Neural cell (in vitro differentiated cells): ENCODE data around the gene HMGCS2. TPM values are rescaled to one million over a fixed set of nuclear protein-coding genes. Genes with fewer than 3 reads are reported as not detected.

Experiments used
- H2AFZ ChIP-seq: fragments of 200-600, 300-800 bp; sonication (generic), shearing (Covaris generic); 2 replicates; pipeline ENCODE4 v1.6.0; 2014; ENCODE audit warnings: low read depth, mild to moderate bottlenecking, antibody characterized with exemption, low read length, moderate library complexity
- H3F3A ChIP-seq: fragments of 200-600 bp; shearing (Covaris generic); 2 replicates; pipeline ENCODE4 v1.6.1; 2016; ENCODE audit warnings: mild to moderate bottlenecking, moderate library complexity, mixed read lengths, antibody characterized with exemption, low read length; ENCODE audit not compliant: insufficient read depth, poor library complexity, severe bottlenecking
- H3K27ac ChIP-seq: fragments of 200-600, 300-800 bp; sonication (generic), shearing (Covaris generic); 2 replicates; pipeline ENCODE4 v1.5.1; 2014; ENCODE audit warnings: mild to moderate bottlenecking, low read length, moderate library complexity
- H3K27me3 ChIP-seq: fragments of 300-800, 200-600 bp; sonication (generic), shearing (Covaris generic); 2 replicates; pipeline ENCODE4 v1.6.0; 2014; ENCODE audit warnings: mild to moderate bottlenecking, low read depth, low read length, moderate library complexity; ENCODE audit not compliant: insufficient read depth
- H3K36me3 ChIP-seq: fragments of 300-800, 200-600 bp; sonication (generic), shearing (Covaris generic); 2 replicates; pipeline ENCODE4 v1.5.1; 2014; ENCODE audit warnings: mild to moderate bottlenecking, antibody characterized with exemption, low read length, moderate library complexity; ENCODE audit not compliant: insufficient read depth
- H3K4me2 ChIP-seq: fragments of 300-800, 200-600 bp; sonication (generic), shearing (Covaris generic); 2 replicates; pipeline ENCODE4 v1.6.0; 2014; ENCODE audit warnings: mild to moderate bottlenecking, low read length
- H3K4me3 ChIP-seq: fragments of 300-800, 200-600 bp; sonication (generic), shearing (Covaris generic); 2 replicates; pipeline ENCODE4 v1.5.1; 2014; ENCODE audit warnings: mild to moderate bottlenecking, low read length, moderate library complexity
- H3K79me2 ChIP-seq: fragments of 200-600 bp; shearing (Covaris generic); replicated peaks from 2 replicates; pipeline ENCODE4 v1.6.0; 2014; ENCODE audit warnings: mild to moderate bottlenecking, low read length, moderate library complexity; ENCODE audit not compliant: insufficient read depth
- H3K9ac ChIP-seq: fragments of 300-800, 200-600 bp; sonication (generic), shearing (Covaris generic); 2 replicates; pipeline ENCODE4 v1.6.1; 2016; ENCODE audit warnings: mild to moderate bottlenecking, low read length, mixed read lengths
- H3K9me2 ChIP-seq: fragments of 200-600 bp; shearing (Covaris generic); 2 replicates; pipeline ENCODE4 v1.6.1; 2016; ENCODE audit warnings: mild to moderate bottlenecking, low read length, mixed read lengths; ENCODE audit not compliant: insufficient read depth
- H3K9me3 ChIP-seq: fragments of 200-600, 300-800 bp; sonication (generic), shearing (Covaris generic); 2 replicates; pipeline ENCODE4 v1.6.1; 2016; ENCODE audit warnings: mild to moderate bottlenecking, mixed run types, low read length, moderate library complexity, mixed read lengths
- H4K20me1 ChIP-seq: fragments of 200-600 bp; shearing (Covaris generic); 2 replicates; pipeline ENCODE4 v1.6.1; 2016; ENCODE audit warnings: mild to moderate bottlenecking, mixed run types; ENCODE audit not compliant: insufficient read depth
- EP300 ChIP-seq: fragments of 450-650 bp; conservative IDR thresholded peaks from 2 replicates; pipeline ENCODE4 v1.6.1; 2014; ENCODE audit warnings: antibody characterized with exemption, mild to moderate bottlenecking, moderate library complexity; ENCODE audit not compliant: poor library complexity, severe bottlenecking
- EZH2 ChIP-seq: fragments of 200-600, 300-800 bp; shearing (Covaris generic), sonication (generic); IDR thresholded peaks from 2 replicates; pipeline ENCODE4 v1.6.1; 2014; ENCODE audit warnings: antibody characterized with exemption, low read length, borderline replicate concordance, mild to moderate bottlenecking; ENCODE audit not compliant: insufficient read depth, poor library complexity, severe bottlenecking
- MXI1 ChIP-seq: fragments of 450-650 bp; conservative IDR thresholded peaks from 2 replicates; pipeline ENCODE4 v1.6.1; 2014; ENCODE audit warnings: antibody characterized with exemption, mild to moderate bottlenecking; ENCODE audit not compliant: poor library complexity, severe bottlenecking
- POLR2AphosphoS5 ChIP-seq: IDR thresholded peaks from 2 replicates; pipeline ENCODE4 v1.6.1; 2012
- RAD21 ChIP-seq: fragments of 450-650 bp; conservative IDR thresholded peaks from 2 replicates; pipeline ENCODE4 v1.6.1; 2014; ENCODE audit warnings: antibody characterized with exemption, mild to moderate bottlenecking, moderate library complexity
- SMC3 ChIP-seq: fragments of 450-650 bp; conservative IDR thresholded peaks from 2 replicates; pipeline ENCODE4 v1.6.1; 2014; ENCODE audit warnings: antibody characterized with exemption, mild to moderate bottlenecking, moderate library complexity; ENCODE audit not compliant: poor library complexity
- TAF1 ChIP-seq: IDR thresholded peaks from 2 replicates; pipeline ENCODE4 v1.6.1; 2012; ENCODE audit warnings: low read depth
- polyA plus RNA-seq: library from polyadenylated mRNA; depleted of rRNA; stranded (reverse); fragments of >200 nt; gene quantifications from 2 replicates; pipeline ENCODE4 v1.2.3, GENCODE V29; 2014
- TF ChIP-seq, protein P1 (sequence below): IDR thresholded peaks from 2 replicates; pipeline ENCODE4 v1.6.1; 2012; ENCODE audit warnings: borderline replicate concordance
- TF ChIP-seq, protein P2 (sequence below): fragments of 450-650 bp; IDR thresholded peaks from 2 replicates; pipeline ENCODE4 v1.5.1; 2014; ENCODE audit warnings: antibody characterized with exemption, mild to moderate bottlenecking, moderate library complexity; ENCODE audit not compliant: poor library complexity, severe bottlenecking

The HMGCS2 gene
- polyA plus RNA-seq, 1 donor from 2014 or later = not detected

DNA sequence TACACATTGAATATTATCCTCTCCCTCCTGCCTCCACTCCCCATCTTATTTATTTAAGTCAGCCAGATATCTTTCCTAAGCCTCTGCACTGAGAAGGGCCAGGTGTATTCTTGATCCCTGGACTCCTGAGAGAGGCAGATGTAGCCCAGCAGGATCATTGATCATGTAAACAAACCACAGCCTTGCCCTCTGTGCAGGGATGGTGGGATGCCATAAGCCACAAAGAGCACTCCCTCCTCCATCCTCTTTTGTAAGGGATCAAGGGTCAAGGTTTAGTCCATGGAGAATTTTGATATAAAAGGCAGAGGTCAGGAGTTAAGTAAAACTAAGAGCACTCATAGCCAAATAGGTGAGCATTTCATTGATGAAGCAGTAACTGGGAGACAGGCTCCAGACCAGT is 39.7 kb downstream of the HMGCS2 start:
- no peaks in the 10 kb centered on the region for H3K9me2 ChIP-seq
- H3K9me3 ChIP-seq = no peaks in the 10 kb centered on the region
- H3K9ac ChIP-seq = no peak overlapping the region
- H4K20me1 ChIP-seq = no peaks in the 10 kb centered on the region
- no peaks in the 10 kb centered on the region for H3K27me3 ChIP-seq
- no peaks in the 10 kb centered on the region for H3F3A ChIP-seq
- no peak overlapping the region for H3K4me2 ChIP-seq
- TF ChIP-seq SMC3 = no peak
- TF ChIP-seq, protein P1, sequence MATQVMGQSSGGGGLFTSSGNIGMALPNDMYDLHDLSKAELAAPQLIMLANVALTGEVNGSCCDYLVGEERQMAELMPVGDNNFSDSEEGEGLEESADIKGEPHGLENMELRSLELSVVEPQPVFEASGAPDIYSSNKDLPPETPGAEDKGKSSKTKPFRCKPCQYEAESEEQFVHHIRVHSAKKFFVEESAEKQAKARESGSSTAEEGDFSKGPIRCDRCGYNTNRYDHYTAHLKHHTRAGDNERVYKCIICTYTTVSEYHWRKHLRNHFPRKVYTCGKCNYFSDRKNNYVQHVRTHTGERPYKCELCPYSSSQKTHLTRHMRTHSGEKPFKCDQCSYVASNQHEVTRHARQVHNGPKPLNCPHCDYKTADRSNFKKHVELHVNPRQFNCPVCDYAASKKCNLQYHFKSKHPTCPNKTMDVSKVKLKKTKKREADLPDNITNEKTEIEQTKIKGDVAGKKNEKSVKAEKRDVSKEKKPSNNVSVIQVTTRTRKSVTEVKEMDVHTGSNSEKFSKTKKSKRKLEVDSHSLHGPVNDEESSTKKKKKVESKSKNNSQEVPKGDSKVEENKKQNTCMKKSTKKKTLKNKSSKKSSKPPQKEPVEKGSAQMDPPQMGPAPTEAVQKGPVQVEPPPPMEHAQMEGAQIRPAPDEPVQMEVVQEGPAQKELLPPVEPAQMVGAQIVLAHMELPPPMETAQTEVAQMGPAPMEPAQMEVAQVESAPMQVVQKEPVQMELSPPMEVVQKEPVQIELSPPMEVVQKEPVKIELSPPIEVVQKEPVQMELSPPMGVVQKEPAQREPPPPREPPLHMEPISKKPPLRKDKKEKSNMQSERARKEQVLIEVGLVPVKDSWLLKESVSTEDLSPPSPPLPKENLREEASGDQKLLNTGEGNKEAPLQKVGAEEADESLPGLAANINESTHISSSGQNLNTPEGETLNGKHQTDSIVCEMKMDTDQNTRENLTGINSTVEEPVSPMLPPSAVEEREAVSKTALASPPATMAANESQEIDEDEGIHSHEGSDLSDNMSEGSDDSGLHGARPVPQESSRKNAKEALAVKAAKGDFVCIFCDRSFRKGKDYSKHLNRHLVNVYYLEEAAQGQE = no peak
- no peak for TF ChIP-seq EP300
- TF ChIP-seq MXI1 = no peak
- TF ChIP-seq EZH2 = no peak
- no peak for TF ChIP-seq POLR2AphosphoS5
- TF ChIP-seq, protein P2, sequence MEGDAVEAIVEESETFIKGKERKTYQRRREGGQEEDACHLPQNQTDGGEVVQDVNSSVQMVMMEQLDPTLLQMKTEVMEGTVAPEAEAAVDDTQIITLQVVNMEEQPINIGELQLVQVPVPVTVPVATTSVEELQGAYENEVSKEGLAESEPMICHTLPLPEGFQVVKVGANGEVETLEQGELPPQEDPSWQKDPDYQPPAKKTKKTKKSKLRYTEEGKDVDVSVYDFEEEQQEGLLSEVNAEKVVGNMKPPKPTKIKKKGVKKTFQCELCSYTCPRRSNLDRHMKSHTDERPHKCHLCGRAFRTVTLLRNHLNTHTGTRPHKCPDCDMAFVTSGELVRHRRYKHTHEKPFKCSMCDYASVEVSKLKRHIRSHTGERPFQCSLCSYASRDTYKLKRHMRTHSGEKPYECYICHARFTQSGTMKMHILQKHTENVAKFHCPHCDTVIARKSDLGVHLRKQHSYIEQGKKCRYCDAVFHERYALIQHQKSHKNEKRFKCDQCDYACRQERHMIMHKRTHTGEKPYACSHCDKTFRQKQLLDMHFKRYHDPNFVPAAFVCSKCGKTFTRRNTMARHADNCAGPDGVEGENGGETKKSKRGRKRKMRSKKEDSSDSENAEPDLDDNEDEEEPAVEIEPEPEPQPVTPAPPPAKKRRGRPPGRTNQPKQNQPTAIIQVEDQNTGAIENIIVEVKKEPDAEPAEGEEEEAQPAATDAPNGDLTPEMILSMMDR = no peak
- TF ChIP-seq TAF1 = no peak
- TF ChIP-seq RAD21 = no peak
- no peaks in the 10 kb centered on the region for H3K79me2 ChIP-seq
- H3K27ac ChIP-seq = no peak overlapping the region
- H3K36me3 ChIP-seq = no peaks in the 10 kb centered on the region
- H3K4me3 ChIP-seq = no peak overlapping the region
- H2AFZ ChIP-seq = no peak overlapping the region

DNA sequence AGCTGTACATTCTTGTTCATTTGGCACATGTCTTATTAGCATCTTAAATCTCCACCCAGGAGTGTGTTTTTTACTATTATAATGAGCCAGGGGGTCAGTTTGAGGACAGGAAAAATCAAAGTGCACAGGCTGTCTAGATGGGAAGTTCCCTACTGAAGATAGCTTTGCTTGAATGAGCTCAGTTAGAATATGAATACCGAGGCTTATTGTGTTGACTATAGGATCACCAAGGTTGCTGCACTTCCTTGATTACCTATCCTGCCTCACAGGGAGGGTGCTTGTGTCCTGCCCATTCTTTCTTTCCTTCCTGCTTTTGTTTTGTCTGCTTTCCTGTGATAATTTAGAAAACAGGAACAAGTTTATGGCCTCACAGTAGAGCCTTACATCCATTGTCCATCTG is 40.7 kb downstream of the HMGCS2 start:
- H3K9ac ChIP-seq = no peak overlapping the region
- no peak overlapping the region for H3K27ac ChIP-seq
- H2AFZ ChIP-seq = no peak overlapping the region
- H3K4me3 ChIP-seq = no peak overlapping the region
- H3F3A ChIP-seq = no peaks in the 10 kb centered on the region
- TF ChIP-seq TAF1 (no peak), RAD21 (no peak), EZH2 (no peak), SMC3 (no peak), MXI1 (no peak), POLR2AphosphoS5 (no peak), EP300 (no peak)
- TF ChIP-seq, protein P1 = no peak
- TF ChIP-seq, protein P2 = no peak
- H3K9me3 ChIP-seq = no peaks in the 10 kb centered on the region
- H3K36me3 ChIP-seq = no peaks in the 10 kb centered on the region
- H3K9me2 ChIP-seq = no peaks in the 10 kb centered on the region
- no peaks in the 10 kb centered on the region for H3K27me3 ChIP-seq
- no peaks in the 10 kb centered on the region for H3K79me2 ChIP-seq
- H3K4me2 ChIP-seq = no peak overlapping the region
- H4K20me1 ChIP-seq = no peaks in the 10 kb centered on the region
